NCI-H1694 treated with DMSO at 0.1 percent for 48 hours (cell line): ENCODE results near the gene SAMHD1.
"Not testable (repeated sequence)": the region's sequence is repeated elsewhere in the genome, so short reads cannot be mapped to it uniquely, and the experiment has no call there.

ENCODE experiments used
- DNase-seq: peaks from one replicate; lab custom pipeline; 2025; lab: John Stamatoyannopoulos, UW

Gene SAMHD1

DNA sequence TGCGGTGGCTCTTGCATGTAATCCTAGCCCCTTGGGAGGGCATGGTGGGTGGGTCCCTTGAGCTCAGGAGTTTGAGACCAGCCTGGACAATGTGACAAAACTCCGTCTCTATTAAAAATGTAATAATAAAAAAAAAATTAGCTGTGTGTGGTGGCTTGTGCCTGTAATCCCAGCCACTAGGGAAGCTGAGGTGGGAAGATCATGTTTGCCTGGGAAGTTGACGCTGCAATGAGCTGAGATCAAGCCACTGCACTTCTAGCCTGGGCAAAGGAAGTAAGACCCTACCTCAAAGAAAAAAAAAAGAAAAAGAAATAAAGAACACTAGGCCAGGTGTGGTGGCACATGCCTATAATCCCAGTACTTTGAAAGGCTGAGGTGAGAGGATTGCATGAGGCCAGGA, 4.5 kb upstream of the SAMHD1 start:
- no peak for DNase-seq

DNA sequence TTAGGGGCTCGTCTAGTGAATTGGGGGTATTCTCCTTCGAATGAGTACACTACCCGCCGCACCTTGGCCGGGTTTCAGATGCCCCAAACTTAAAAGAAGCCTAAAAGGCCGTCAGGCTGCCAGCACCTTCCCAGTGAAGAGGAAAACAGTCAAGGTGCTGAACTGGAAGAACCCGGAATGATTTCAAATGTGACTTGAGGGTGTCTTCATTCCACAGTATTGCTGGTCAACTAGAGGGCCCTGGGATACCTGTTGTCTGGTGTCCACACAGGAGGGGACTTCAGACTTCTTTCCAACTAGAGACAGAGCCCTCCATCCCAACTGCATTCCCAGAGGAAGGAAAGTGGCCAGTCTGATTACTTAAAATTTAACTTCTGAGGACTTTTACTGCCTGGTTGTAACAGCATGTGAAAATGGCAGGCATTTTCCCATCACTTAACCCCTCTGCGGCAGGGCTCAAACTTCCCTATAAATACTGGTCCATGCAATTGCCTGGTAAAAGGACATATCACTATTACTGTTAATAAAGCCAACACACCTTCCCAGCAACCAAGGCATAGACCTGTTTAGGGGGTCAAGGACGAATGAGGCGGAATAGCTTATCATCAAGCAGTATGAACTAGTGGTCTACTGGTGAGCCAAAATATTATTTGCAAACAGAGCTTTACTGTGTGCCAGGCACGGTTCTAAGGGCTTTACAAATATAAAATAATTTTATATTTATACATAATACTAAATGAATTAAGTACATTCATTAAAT, 651 bp upstream of the SAMHD1 start:
- no peak for DNase-seq

DNA sequence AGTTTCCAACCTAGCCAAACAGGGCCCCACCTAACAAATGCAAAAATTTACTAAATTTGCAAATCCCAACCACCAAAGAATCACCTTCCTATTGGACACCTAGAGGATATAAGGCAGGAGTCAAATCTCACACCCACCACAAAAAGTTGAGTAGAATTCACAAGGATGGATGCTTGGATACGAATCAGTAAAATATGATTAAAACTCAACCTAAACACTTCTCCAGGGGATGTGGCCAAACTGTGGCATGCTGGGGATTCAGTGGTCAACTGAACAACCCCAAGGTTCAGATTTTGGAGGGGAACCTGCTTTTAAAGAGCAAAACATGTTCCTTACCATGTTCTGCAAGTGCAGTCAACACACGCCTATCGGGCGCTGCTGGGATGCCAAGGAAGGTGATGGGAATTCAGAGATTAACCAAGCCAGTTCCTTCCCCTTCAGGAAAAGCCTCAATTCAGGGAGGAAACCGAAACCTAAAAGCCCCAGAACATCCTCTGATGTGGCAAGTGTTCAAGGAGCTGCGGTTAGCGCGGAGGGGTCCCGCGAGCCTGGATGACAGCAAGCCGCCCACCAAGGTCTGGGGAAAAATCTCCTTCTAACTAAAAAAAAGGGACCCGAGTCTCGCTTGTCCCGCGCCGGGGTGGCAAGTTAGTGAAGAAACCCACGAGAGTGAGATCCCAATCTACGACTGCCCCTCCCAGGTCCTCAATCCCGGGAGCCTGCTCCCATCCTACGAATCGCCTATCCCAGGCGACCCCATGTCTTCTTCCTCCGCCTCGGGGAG, 902 bp downstream of the SAMHD1 start:
- DNase-seq: no peak

DNA sequence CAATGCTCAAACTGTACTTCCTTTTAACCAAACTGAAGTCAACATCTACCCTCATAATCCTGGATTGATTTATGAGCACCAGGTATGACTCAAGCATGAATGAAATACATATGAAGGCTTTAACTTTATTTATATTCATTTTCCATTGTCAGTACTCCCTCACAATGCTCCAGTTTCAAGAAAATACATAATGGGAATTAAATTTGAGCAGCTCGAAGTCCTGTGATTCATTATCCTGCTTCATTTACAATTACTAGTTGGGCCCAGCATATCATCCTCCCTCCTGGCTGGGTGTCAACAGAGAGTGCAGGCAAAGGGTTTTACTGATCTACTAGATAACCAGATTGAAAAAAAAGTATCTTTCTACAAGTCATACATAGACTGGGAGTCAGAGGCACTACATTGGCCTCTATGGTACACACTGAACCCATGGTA, 10.1 kb downstream of the SAMHD1 start:
- DNase-seq: no peak

DNA sequence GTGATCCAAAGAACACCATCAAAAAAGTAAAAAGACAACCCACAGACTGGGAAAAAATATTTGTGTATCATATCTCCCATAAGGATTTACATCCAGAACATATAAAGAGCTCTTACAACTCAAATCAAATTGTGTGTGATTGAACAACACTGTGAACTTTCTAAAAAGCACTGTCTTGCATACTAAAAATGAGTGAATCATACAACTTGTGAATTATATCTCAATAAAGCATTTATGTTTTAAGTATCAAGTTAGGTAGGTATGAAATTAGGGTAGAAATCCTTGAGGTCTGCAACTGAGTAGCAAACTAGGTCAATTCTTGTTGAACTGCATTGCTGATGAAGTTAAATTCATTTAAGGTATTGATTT, 14.1 kb downstream of the SAMHD1 start:
- no peak for DNase-seq

DNA sequence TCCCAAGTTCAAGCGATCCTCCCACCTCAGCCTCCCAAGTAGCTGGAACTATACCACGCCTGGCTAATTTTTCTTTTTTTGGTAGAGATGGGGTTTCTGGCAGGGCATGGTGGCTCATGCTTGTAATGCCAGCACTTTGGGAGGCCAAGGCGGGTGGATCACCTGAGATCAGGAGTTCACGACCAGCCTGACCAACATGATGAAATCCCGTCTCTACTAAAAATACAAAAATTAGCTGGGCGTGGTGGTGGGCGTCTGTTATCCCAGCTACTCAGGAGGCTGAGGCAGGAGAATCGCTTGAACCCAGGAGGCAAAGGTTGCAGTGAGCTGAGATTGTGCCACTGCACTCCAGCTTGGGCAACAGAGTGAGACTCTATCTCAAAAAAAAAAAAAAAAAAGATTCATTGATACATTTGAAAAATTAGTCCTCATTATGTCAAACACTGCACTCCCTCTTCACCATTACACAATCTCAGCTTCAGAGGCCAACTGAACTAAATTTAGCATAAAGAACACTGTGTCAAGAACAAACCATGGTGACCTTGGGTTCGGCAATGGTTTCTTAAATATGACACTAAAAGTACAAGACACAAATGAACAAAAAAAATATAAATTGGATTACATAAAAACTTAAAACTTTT, 14.6 kb downstream of the SAMHD1 start:
- DNase-seq: not testable (repeated sequence)

DNA sequence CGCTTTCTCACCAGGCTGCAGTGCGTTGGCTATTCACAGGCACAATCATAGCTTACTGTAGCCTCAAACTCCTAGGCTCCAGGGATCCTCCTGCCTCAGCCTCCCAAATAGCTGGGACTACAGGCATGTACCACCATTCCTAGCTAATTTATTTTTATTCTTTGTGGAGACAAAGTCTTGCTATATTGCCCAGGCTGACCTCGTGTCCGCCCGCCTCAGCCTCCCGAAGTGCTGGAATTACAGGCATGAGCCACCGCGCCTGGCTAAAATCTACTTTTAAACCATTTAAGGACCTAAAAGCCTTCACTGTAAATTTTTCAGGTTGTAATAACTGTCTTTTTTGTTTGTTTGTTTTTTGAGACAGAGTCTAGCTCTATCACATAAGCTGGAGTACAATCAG, 15.2 kb downstream of the SAMHD1 start:
- no peak for DNase-seq

DNA sequence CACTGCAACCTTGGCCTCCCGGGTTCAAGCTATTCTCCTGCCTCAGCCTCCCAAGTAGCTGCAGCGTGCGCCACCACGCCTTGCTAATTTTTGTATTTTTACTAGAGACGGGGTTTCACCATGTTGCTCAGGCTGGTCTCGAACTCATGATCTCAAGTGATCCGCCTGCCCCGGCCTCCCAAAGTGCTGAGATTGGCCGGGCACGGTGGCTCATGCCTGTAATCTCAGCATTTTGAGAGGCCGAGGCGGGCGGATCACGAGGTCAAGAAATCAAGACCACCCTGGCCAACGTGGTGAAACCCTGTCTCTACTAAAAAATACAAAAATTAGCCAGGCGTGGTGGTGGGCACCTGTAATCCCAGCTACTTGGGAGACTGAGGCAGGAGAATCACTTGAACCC, 17.9 kb downstream of the SAMHD1 start:
- DNase-seq: not testable (repeated sequence)

DNA sequence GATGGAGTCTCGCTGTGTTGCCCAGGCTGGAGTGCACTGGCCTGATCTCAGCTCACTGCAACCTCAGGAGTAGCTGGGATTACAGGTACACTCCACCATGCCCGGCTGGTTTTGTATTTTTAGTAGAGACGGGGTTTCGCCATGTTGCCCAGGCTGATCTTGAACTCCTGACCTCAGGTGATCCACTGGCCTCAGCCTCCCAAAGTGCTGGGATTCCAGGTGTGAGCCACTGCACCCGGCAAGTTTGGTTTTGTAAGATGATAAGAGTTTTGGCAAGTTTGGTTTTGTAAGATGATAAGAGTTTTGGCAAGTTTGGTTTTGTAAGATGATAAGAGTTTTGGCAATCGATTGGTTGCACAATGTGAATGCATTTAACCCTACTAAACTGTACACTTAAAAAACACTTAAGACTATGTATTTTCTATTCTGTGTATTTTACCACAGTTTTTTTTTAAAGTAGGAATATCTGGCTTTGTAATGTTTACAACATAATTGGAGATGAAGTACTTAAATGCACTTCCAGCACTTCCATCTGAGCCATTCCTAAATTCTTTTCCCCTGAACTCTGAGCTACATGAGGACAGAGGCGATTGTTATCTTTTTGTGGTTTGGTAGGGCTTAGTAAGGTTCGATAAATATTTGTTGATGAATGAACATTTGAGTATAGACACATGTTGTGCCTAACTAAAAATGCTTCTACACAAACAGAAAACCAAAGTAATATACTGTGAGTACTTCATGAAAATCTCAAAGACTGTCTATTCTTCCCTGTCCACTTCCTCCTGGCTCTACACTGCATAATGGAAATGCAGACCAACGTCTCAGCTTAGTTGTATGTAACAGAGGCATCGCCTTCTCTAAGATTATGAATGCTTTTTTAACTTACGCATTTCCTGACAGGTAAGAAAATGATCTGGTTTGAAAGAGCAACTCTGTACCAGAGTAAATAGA, 18.8 kb downstream of the SAMHD1 start:
- DNase-seq: no peak

DNA sequence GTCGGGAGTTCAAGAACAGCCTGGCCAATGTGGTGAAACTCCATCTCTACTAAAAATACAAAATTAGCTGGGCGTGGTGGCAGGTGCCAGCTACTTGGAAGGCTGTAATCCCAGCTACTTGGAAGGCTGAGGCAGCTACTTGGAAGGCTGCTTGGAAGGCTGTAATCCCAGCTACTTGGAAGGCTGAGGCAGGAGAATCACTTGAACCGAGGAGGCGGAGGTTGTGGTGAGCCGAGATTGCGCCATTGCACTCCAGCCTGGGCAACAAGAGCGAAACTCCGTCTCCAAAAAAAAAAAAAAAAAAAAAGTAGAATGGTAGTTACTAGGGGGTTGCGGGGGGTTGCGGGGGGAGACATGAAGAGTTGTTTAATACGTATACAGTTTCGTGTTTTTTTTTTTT, 19.4 kb downstream of the SAMHD1 start:
- not testable (repeated sequence) for DNase-seq

DNA sequence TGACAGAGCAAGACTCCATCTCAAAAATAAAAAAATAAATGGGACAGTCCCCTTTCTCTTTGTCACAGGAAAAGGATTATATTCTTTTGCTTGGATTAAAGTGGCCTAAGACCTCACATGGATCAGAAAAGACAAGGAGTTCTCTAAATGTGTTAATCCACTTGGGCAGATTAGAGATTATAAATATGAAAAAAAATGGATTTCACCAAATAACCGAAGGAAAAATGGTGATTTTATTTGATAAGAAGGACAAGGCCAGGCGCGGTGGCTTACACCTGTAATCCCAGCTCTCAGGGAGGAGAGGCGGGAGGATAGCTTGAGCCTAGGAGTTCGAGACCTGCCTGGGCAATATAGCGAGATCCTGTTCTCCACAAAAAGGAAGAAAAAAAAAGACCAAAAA, 21.8 kb downstream of the SAMHD1 start:
- DNase-seq: no peak

DNA sequence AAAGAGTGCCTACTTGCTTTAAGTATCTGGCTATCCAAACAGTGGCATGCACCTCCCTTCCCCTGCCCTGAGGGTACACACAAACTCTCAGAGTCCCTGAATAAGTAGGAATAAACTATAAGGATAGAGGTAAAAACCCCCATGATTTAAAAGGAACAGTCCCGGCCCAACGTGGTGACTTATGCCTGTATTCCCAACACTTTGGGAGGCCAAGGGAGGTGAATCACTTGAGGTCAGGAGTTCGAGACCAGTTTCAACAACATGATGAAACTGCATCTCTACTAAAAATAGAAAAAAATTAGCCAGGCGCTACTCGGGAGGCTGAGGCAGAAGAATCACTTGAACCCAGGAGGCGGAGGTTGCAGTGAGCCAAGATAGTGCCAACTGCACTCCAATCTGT, 22.2 kb downstream of the SAMHD1 start:
- no peak for DNase-seq

DNA sequence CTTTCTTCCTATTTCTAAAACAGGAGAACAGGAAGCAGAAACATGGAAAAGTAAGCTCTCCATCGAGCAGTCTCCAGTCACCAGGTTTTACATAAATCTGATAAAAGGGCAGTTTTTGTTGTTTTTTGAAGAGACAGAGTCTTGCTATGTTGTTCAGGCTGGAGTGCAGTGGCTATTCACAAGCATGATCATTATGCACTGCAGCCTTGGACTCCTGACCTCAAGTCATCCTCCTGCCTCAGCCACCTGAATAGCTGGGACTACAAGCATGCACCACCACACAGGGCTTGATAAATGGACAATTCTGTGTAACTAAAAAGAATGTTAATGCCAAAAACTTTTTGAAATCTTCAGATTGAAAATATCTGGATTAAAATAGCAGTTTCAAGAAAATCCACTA, 23.8 kb downstream of the SAMHD1 start:
- DNase-seq: no peak

DNA sequence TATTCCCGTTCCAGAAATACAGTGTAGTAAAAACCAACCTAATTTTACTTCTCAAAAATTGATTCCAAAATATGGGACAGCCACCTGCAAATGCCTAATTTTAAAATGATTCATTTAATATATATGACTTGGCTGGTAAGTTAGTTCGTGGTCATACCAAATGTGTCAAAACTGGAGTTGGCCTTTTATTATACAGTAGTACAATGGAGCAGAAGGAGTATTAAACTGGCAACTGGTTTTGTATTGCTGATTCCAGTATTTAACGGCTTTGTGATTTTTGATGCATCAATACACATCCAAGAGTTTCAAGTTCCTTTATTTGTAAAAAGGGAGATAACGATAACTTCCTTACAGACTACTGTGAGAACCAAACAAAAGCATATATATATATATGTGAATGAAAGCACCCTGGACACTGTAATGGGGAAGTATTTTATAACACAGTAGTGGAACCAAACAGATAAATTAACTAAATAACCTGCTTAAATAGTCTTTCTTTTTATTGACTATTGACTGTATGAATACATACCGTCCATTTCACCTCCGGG, 24.8 kb downstream of the SAMHD1 start:
- no peak for DNase-seq

DNA sequence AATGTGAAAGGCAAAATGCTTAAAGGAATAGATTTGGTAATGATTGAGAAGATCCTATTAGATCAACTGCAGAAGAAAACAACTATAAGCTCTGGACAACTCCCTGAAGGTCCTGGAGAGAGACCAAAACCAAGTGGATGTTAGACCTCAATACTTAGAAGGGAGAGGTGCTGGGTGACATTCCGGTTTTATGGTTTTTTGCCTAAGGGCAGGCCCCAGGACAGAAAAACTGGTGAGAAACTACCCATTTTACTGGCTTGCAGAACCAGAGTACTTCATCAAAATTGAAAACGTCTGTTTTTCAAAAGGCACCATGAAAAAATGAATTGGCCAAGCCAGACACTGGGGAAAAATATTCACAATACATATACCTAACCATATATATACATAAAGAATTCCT, 26.3 kb downstream of the SAMHD1 start:
- DNase-seq: no peak

DNA sequence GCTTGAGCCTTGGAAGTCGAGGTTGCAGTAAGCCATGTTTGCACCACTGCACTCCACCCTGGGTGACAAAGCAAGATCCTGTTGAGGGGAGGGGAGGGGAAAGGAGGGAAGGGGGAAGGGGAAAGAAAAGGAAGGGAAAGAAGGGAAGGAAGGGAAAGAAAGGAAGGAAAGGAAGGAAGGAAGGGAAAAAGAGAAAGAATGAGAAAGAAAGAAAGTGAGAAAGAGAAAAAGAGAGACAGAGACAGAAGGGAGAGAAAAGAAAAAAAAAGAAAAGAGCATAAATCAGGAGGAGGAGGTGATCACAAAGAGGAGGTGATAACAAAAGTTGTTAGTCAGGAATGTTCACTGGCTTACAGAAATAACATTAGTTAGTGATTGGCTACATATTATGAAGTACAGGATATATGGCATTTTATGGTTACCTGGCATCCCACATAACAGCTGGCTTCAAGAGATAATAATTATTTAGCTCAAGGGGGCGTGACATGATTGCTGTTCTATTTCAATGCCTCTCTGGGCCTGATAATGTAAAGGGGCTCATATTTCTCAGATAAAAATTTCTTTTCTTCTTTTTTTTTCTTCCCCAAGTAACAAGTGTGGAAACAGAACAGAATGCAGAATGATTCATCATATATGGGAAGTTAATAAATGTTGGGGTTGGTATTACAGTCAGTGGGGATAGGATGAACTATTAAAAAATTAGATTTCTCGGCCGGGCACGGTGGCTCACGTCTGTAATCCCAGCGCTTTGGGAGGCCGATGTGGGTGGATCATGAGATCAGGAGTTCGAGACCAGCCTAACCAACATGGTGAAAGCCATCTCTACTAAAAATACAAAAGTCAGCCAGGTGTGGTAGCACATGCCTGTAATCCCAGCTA, 27.1 kb downstream of the SAMHD1 start:
- no peak for DNase-seq

DNA sequence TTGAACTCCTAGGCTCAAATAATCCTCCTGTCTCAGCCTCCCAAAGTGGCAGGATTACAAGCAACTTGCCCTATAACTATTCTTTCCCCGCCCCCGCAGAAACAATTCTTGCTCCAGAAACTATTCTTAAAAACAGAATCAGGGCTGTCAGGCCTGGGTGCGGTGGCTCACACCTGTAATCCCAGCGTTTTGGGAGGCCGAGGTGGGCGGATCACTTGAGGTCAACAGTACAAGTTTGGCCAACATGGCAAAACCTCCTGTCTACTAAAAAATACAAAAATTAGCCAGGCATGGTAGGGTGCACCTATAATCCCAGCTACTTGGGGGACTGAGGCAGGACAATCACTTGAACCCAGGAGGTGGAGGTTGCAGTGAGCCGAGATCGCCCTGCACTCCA, 31.2 kb downstream of the SAMHD1 start:
- no peak for DNase-seq

DNA sequence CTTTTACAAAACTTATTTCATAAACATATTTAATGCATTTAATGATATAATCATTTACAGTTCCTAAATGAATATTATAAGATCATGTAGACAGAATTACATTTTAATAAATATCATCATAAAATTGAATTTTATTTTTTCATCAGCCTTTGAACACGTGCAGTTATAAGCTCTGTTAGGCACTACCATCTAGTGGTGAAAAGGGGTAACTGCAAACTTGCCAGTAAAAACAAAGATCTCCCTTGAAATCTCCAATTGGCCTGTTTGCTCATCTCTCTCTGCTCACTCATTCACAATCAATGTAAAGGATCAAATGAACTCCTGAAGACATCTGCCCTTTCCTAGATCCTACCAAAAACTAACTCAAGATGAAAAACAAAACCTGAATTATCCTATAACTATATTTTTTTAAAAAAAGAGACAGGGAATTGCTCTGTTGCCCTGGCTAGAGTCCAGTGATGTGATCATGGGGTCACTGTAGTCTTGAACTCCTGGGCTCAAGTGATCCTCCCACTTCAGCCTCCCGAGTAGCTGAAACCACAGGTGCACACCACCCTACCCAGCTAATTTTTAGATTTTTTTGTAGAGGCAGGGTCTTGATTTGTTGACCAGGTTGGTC, 31.7 kb downstream of the SAMHD1 start:
- DNase-seq: peak; percentile 48

DNA sequence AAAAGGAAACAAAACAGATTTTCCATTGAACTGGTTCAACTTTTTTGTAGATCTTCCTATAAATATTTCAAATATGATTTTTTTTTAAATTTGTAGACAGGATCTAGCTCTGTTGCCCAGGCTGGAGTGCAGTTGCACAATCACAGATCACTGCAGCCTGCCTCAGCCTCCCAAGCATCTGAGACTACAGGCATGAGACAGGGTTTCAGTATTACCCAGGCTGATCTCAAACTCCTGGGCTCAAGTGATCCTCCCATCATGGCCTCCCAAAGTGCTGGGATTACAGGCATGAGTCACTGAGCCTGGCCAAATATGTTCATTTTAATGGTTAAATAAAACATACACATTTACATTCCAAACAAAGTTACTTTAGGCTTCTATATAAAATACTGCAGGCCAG, 33.6 kb downstream of the SAMHD1 start:
- DNase-seq: no peak

DNA sequence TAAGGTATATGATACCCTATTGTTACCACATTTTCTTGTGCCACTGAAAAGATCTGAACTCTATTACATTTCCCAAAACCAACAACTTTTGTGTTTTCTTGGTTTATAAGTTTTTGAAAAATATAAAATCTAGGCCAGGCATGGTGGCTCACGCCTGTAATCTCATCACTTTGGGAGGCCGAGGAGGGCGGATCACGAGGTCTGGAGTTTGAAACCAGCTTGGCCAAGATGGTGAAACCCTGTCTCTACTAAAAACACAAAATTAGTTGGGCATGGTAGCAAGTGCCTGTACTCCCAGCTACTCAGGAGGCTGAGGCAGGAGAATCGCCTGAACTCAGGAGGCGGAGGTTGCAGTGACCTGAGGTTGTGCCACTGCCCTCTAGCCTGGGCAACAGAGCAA, 34.3 kb downstream of the SAMHD1 start:
- DNase-seq: no peak
